ENCODE measurements around the gene HEG1. TPM values are rescaled to one million over a fixed set of nuclear protein-coding genes. Genes with fewer than 3 reads are reported as not detected.

Gene HEG1
- total and polyA plus RNA-seq, 2 experiments from 2014 or later = 1.8 to 8.8 TPM

DNA sequence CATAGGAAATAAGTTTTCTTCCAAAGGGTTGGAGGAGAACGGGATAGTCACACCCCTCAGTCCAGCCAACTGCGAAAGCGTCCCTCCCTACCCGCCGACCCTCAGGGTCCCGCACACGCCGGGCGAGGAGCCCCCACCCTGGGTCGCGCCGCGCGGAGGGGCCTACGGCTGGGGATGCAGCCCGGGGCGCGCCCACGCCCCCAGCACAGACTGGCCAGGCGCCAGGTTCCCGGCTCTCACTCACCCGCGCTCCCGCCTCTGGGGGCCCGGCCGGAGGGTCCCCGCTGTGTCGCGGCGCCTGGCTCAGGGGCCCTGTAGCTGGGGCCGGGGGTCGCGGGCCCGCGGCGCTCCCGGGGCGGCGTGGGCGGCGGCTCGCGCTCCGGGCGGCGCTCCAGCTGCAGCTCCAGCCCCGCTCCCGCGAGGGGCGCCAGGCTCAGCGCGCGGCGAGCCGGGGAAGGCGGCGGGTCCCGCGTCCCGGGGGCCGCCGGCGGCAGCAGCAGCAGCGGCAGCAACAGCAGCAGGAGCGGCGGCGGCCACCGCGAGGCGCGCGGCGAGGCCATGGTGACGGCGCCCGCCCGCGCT is 375 bp downstream of the HEG1 start:
- Mint-ChIP-seq H3K4me3 (peak overlapping the region; percentile 75), H3K27ac (no peak overlapping the region), H3K9me3 (no peaks in the 10 kb centered on the region), H3K4me1 (peaks cover 63% of the 10 kb centered on the region), H3K27me3 (ENCODE audit: insufficient read depth, low read depth, poor library complexity) (peaks cover 39% of the 10 kb centered on the region), H3K36me3 (ENCODE audit: low read depth) (no peaks in the 10 kb centered on the region; the same call in 2 of the 3 replicates)
- TF ChIP-seq, protein P1, sequence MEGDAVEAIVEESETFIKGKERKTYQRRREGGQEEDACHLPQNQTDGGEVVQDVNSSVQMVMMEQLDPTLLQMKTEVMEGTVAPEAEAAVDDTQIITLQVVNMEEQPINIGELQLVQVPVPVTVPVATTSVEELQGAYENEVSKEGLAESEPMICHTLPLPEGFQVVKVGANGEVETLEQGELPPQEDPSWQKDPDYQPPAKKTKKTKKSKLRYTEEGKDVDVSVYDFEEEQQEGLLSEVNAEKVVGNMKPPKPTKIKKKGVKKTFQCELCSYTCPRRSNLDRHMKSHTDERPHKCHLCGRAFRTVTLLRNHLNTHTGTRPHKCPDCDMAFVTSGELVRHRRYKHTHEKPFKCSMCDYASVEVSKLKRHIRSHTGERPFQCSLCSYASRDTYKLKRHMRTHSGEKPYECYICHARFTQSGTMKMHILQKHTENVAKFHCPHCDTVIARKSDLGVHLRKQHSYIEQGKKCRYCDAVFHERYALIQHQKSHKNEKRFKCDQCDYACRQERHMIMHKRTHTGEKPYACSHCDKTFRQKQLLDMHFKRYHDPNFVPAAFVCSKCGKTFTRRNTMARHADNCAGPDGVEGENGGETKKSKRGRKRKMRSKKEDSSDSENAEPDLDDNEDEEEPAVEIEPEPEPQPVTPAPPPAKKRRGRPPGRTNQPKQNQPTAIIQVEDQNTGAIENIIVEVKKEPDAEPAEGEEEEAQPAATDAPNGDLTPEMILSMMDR (conservative IDR thresholded peaks at IDR 0.05; ENCODE audit: low read depth in 2 of 2) = no peak
- TF ChIP-seq EZH2phosphoT487 (IDR thresholded peaks at IDR 0.05; ENCODE audit: unreplicated experiment) (no peak), ZNF331 (CRISPR knock-in tag; IDR thresholded peaks at IDR 0.05; ENCODE audit: low read depth) (no peak), STAT1 (IDR thresholded peaks at IDR 0.05; ENCODE audit: unreplicated experiment) (no peak), NANOG (IDR thresholded peaks at IDR 0.05; ENCODE audit: borderline replicate concordance) (no peak), CREB1 (CRISPR knock-in tag; IDR thresholded peaks at IDR 0.05; ENCODE audit: low read depth) (no peak), ZNF114 (CRISPR knock-in tag; IDR thresholded peaks at IDR 0.05) (no peak), JUNB (IDR thresholded peaks at IDR 0.05; ENCODE audit: unreplicated experiment) (no peak)
- TF ChIP-seq, protein P2, sequence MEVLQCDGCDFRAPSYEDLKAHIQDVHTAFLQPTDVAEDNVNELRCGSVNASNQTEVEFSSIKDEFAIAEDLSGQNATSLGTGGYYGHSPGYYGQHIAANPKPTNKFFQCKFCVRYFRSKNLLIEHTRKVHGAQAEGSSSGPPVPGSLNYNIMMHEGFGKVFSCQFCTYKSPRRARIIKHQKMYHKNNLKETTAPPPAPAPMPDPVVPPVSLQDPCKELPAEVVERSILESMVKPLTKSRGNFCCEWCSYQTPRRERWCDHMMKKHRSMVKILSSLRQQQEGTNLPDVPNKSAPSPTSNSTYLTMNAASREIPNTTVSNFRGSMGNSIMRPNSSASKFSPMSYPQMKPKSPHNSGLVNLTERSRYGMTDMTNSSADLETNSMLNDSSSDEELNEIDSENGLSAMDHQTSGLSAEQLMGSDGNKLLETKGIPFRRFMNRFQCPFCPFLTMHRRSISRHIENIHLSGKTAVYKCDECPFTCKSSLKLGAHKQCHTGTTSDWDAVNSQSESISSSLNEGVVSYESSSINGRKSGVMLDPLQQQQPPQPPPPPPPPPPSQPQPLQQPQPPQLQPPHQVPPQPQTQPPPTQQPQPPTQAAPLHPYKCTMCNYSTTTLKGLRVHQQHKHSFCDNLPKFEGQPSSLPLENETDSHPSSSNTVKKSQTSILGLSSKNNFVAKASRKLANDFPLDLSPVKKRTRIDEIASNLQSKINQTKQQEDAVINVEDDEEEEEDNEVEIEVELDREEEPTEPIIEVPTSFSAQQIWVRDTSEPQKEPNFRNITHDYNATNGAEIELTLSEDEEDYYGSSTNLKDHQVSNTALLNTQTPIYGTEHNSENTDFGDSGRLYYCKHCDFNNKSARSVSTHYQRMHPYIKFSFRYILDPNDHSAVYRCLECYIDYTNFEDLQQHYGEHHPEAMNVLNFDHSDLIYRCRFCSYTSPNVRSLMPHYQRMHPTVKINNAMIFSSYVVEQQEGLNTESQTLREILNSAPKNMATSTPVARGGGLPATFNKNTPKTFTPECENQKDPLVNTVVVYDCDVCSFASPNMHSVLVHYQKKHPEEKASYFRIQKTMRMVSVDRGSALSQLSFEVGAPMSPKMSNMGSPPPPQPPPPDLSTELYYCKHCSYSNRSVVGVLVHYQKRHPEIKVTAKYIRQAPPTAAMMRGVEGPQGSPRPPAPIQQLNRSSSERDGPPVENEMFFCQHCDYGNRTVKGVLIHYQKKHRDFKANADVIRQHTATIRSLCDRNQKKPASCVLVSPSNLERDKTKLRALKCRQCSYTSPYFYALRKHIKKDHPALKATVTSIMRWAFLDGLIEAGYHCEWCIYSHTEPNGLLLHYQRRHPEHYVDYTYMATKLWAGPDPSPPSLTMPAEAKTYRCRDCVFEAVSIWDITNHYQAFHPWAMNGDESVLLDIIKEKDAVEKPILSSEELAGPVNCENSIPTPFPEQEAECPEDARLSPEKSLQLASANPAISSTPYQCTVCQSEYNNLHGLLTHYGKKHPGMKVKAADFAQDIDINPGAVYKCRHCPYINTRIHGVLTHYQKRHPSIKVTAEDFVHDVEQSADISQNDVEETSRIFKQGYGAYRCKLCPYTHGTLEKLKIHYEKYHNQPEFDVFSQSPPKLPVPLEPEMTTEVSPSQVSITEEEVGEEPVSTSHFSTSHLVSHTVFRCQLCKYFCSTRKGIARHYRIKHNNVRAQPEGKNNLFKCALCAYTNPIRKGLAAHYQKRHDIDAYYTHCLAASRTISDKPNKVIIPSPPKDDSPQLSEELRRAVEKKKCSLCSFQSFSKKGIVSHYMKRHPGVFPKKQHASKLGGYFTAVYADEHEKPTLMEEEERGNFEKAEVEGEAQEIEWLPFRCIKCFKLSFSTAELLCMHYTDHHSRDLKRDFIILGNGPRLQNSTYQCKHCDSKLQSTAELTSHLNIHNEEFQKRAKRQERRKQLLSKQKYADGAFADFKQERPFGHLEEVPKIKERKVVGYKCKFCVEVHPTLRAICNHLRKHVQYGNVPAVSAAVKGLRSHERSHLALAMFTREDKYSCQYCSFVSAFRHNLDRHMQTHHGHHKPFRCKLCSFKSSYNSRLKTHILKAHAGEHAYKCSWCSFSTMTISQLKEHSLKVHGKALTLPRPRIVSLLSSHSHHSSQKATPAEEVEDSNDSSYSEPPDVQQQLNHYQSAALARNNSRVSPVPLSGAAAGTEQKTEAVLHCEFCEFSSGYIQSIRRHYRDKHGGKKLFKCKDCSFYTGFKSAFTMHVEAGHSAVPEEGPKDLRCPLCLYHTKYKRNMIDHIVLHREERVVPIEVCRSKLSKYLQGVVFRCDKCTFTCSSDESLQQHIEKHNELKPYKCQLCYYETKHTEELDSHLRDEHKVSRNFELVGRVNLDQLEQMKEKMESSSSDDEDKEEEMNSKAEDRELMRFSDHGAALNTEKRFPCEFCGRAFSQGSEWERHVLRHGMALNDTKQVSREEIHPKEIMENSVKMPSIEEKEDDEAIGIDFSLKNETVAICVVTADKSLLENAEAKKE (CRISPR knock-in tag; IDR thresholded peaks at IDR 0.05) = no peak
- H3K27me3 ChIP-seq (ENCODE audit: insufficient read depth) = peaks cover 44% of the 10 kb centered on the region
- peak overlapping the region; percentile 80 for H3K4me3 ChIP-seq
- H4K20me1 ChIP-seq (replicated peaks; ENCODE audit: insufficient read depth) = peaks cover 2% of the 10 kb centered on the region; the same call in 1 of the 2 replicates
- no peaks in the 10 kb centered on the region for H3K9me2 ChIP-seq (ENCODE audit: insufficient read depth)
- DNase-seq (ENCODE audit: low spot score) (peak; percentile 40), ATAC-seq (peak; percentile 12; the same call in 2 of the 3 replicates)
- no peaks in the 10 kb centered on the region; the same call in 1 of the 2 replicates for H3K36me3 ChIP-seq (ENCODE audit: insufficient read depth)
- no peak overlapping the region for H3K27ac ChIP-seq (ENCODE audit: low read depth)
- H2AFZ ChIP-seq = peak overlapping the region; percentile 93
- H3F3A ChIP-seq (replicated peaks; ENCODE audit: low read depth) = peaks cover 20% of the 10 kb centered on the region
- peaks cover 56% of the 10 kb centered on the region for H3K4me1 ChIP-seq (ENCODE audit: insufficient read depth)
- peak overlapping the region; percentile 94 for H3K4me2 ChIP-seq
- H3K79me2 ChIP-seq (replicated peaks; ENCODE audit: insufficient read depth) = peaks cover 4% of the 10 kb centered on the region; the same call in 1 of the 2 replicates
